ENCODE results near the gene OR51F2.
"Not testable (repeated sequence)": the region's sequence is repeated elsewhere in the genome, so short reads cannot be mapped to it uniquely, and the experiment has no call there.

OR51F2 gene

GRCh38 chr11:4821021-4821420 is at the start of gene OR51F2:
TSS of gene OR51F2 (plus strand) at chr11:4821321. CDS start at chr11:4821422, 101 bp downstream.
- no peak for DNase-seq

- no peak for DNase-seq
Measured at GRCh38 chr11:4782454-4782853, 38.7 kb upstream of the OR51F2 start.

- no peak for DNase-seq
Measured at GRCh38 chr11:4797206-4797605, 23.9 kb upstream of the OR51F2 start.

- no peak for DNase-seq
Measured at GRCh38 chr11:4798427-4799183, 22.5 kb upstream of the OR51F2 start.

GRCh38 chr11:4801316-4801715 is 19.8 kb upstream of the OR51F2 start:
- DNase-seq = not testable (repeated sequence)

- no peak for DNase-seq
Measured at GRCh38 chr11:4804280-4804679, 16.8 kb upstream of the OR51F2 start, which contains the start of gene OR52R1. TSS of gene OR52R1 (minus strand) at chr11:4804380. CDS start at chr11:4804380, 0 bp downstream.

- no peak for DNase-seq
Measured at GRCh38 chr11:4808476-4808875, 12.6 kb upstream of the OR51F2 start.

- DNase-seq = no peak
Measured at GRCh38 chr11:4809246-4809645, 11.9 kb upstream of the OR51F2 start.

GRCh38 chr11:4825132-4825531 is 4.0 kb downstream of the OR51F2 start:
- no peak for DNase-seq

GRCh38 chr11:4826425-4826824 is 5.3 kb downstream of the OR51F2 start:
- no peak for DNase-seq

- no peak for DNase-seq
Measured at GRCh38 chr11:4830346-4830745, 9.2 kb downstream of the OR51F2 start.

GRCh38 chr11:4830909-4831308 is 9.8 kb downstream of the OR51F2 start:
- DNase-seq = no peak

- DNase-seq = no peak
Measured at GRCh38 chr11:4839851-4840549, 18.9 kb downstream of the OR51F2 start.

- no peak for DNase-seq
Measured at GRCh38 chr11:4848908-4849532, 27.9 kb downstream of the OR51F2 start, which contains the start of gene OR51S1. TSS of gene OR51S1 (minus strand) at chr11:4849208. CDS start at chr11:4849208, 0 bp downstream.

GRCh38 chr11:4851033-4851432 is 29.9 kb downstream of the OR51F2 start:
- no peak for DNase-seq

GRCh38 chr11:4854286-4854685 is 33.2 kb downstream of the OR51F2 start:
- not testable (repeated sequence) for DNase-seq

- DNase-seq = no peak
Measured at GRCh38 chr11:4862447-4863236, 41.5 kb downstream of the OR51F2 start.

GRCh38 chr11:4863876-4864275 is 42.8 kb downstream of the OR51F2 start:
- no peak for DNase-seq

- DNase-seq = no peak
Measured at GRCh38 chr11:4865855-4866254, 44.7 kb downstream of the OR51F2 start.

Data from NCI-H2081 treated with DMSO at 0.1 percent for 48 hours (cell line).